SK-N-SH (cell line): ENCODE data around the gene RIN3. TPM values are rescaled to one million over a fixed set of nuclear protein-coding genes. Genes with fewer than 3 reads are reported as not detected.

Source experiments
- CTCF ChIA-PET: fragments of 300-600, 350-600 bp; formaldehyde crosslinking; extraction: SDS; loops from one replicate; lab custom pipeline; 2021; lab: Yijun Ruan, JAX
- POLR2A ChIA-PET: fragments of 350-600 bp; sonication (Branson Sonifier 250); formaldehyde crosslinking; extraction: SDS; loops from one replicate; lab custom pipeline; 2020; ENCODE audit warnings: antibody characterized with exemption, inconsistent platforms; lab: Yijun Ruan, JAX
- DNase-seq: peaks from one replicate; pipeline ENCODE4 v3.0.0; 2012
- H2AFZ ChIP-seq: fragments of 200-600 bp; sonication (generic); 2 replicates; pipeline ENCODE4 v1.8.1; 2016; ENCODE audit warnings: antibody characterized with exemption, mild to moderate bottlenecking, low read depth
- H3F3A ChIP-seq: fragments of 200-600 bp; sonication (generic); replicated peaks from 2 replicates; pipeline ENCODE3; 2016; ENCODE audit warnings: antibody characterized with exemption, mild to moderate bottlenecking; ENCODE audit not compliant: insufficient read depth
- H3K27ac ChIP-seq, 2 experiments: fragments of 200-500 bp in 1 of 2; fragments of 200-600 bp in 1 of 2; sonication (Bioruptor generic) in 1 of 2; sonication (generic), shearing (Covaris generic) in 1 of 2; 2 replicates each; pipeline versions ENCODE4 v1.5.1 to v1.6.1; 2014 to 2016; ENCODE audit warnings: low read depth in 2 of 2, inconsistent platforms in 1 of 2, low read length in 1 of 2, mild to moderate bottlenecking in 1 of 2, mixed read lengths in 1 of 2
- H3K27me3 ChIP-seq: fragments of 200-600 bp; sonication (generic), shearing (Covaris generic); 2 replicates; pipeline ENCODE4 v1.6.1; 2016; ENCODE audit warnings: mixed run types; ENCODE audit not compliant: insufficient read depth
- H3K36me3 ChIP-seq, 2 experiments: fragments of 200-500 bp in 1 of 2; fragments of 200-600 bp in 1 of 2; sonication (Bioruptor generic) in 1 of 2; sonication (generic) in 1 of 2; replicated peaks in 1 of 2; 2 replicates each; pipeline versions ENCODE3 to v1.5.1; 2014 to 2016; ENCODE audit warnings: low read length in 1 of 2, mild to moderate bottlenecking in 1 of 2; ENCODE audit not compliant: insufficient read depth in 2 of 2, control insufficient read depth in 1 of 2
- H3K4me1 ChIP-seq, 2 experiments: fragments of 200-500 bp in 1 of 2; fragments of 200-600 bp in 1 of 2; sonication (Bioruptor generic) in 1 of 2; sonication (generic), shearing (Covaris generic) in 1 of 2; 2 replicates each; pipeline versions ENCODE4 v1.5.1 to v1.6.1; 2014 to 2016; ENCODE audit warnings: low read depth in 1 of 2, low read length in 1 of 2, mixed run types in 1 of 2; ENCODE audit not compliant: insufficient read depth in 2 of 2, control insufficient read depth in 1 of 2
- H3K4me2 ChIP-seq: fragments of 200-600 bp; sonication (generic), shearing (Covaris generic); 2 replicates; pipeline ENCODE4 v1.6.1; 2017; ENCODE audit warnings: mixed run types
- H3K4me3 ChIP-seq, 2 experiments: fragments of 200-500 bp in 1 of 2; fragments of 200-600 bp in 1 of 2; sonication (Bioruptor generic) in 1 of 2; sonication (generic), shearing (Covaris generic) in 1 of 2; 2 replicates each; pipeline versions ENCODE4 v1.5.1 to v1.8.1; 2014 to 2016; ENCODE audit warnings: low read depth in 2 of 2, inconsistent platforms in 1 of 2, low read length in 1 of 2, mild to moderate bottlenecking in 1 of 2, mixed read lengths in 1 of 2, moderate library complexity in 1 of 2
- H3K79me2 ChIP-seq: fragments of 200-600 bp; sonication (generic); 2 replicates; pipeline ENCODE4 v1.8.1; 2017; ENCODE audit warnings: mild to moderate bottlenecking; ENCODE audit not compliant: insufficient read depth
- H3K9ac ChIP-seq: fragments of 200-600 bp; sonication (generic); 2 replicates; pipeline ENCODE4 v1.6.1; 2017; ENCODE audit warnings: mixed run types
- H3K9me2 ChIP-seq: fragments of 200-600 bp; sonication (generic); 2 replicates; pipeline ENCODE4 v1.6.1; 2017; ENCODE audit warnings: mixed run types
- H3K9me3 ChIP-seq: fragments of 200-600 bp; sonication (generic); 2 replicates; pipeline ENCODE4 v1.6.1; 2017; ENCODE audit warnings: mixed run types, mild to moderate bottlenecking, moderate library complexity
- H4K20me1 ChIP-seq: fragments of 200-600 bp; sonication (generic); 2 replicates; pipeline ENCODE4 v1.6.1; 2017; ENCODE audit warnings: mild to moderate bottlenecking, mixed run types; ENCODE audit not compliant: insufficient read depth
- CHD2 ChIP-seq: fragments of 150-350 bp; IDR thresholded peaks from 2 replicates; pipeline ENCODE4 v1.6.1; 2018; ENCODE audit warnings: low read length; ENCODE audit not compliant: partially characterized antibody
- ELF1 ChIP-seq: IDR thresholded peaks from 2 replicates; pipeline ENCODE4 v1.4.0; 2012
- EZH2phosphoT487 ChIP-seq: fragments of 200-600 bp; sonication (generic); IDR thresholded peaks from 2 replicates; pipeline ENCODE4 v1.6.1; 2017; ENCODE audit warnings: low read depth, mixed run types, mild to moderate bottlenecking, antibody characterized with exemption, moderate library complexity, borderline replicate concordance
- GATA2 ChIP-seq: sonication (generic); formaldehyde crosslinking; IDR thresholded peaks from 2 replicates; pipeline ENCODE4 v1.5.0; 2020; ENCODE audit warnings: mild to moderate bottlenecking, missing genetic modification reagents
- JUND ChIP-seq: IDR thresholded peaks from 2 replicates; pipeline ENCODE4 v1.4.0; 2012
- MXI1 ChIP-seq: IDR thresholded peaks from 2 replicates; pipeline ENCODE4 v1.6.1; 2012; ENCODE audit warnings: mild to moderate bottlenecking, low read depth, low read length, improper control_type of control experiment
- NRF1 ChIP-seq: IDR thresholded peaks from 2 replicates; pipeline ENCODE4 v1.6.1; 2012; ENCODE audit warnings: low read depth, mild to moderate bottlenecking, low read length
- RAD21 ChIP-seq: IDR thresholded peaks from 2 replicates; pipeline ENCODE4 v1.6.1; 2012; ENCODE audit warnings: mild to moderate bottlenecking, low read length
- TAF1 ChIP-seq: IDR thresholded peaks from 2 replicates; pipeline ENCODE4 v1.6.1; 2012; ENCODE audit warnings: low read depth, mild to moderate bottlenecking, low read length, moderate library complexity, borderline replicate concordance
- YY1 ChIP-seq: IDR thresholded peaks from 2 replicates; pipeline ENCODE4 v1.4.0; 2012; ENCODE audit warnings: low read depth, mild to moderate bottlenecking
- whole genome bisulfite sequencing: methylation state at CpG from one replicate; pipeline ENCODE4 v1.1.6; 2017; ENCODE audit warnings: low lambda C conversion rate; 5-methylcytosine and 5-hydroxymethylcytosine counted together
- polyA plus RNA-seq, 3 experiments: library from polyadenylated mRNA; depleted of rRNA; stranded (reverse); fragments of >200 nt; gene quantifications; 2 replicates each; pipeline ENCODE4 v1.2.3, GENCODE V29; 2012
- TF ChIP-seq, protein P1 (sequence below): IDR thresholded peaks from 2 replicates; pipeline ENCODE4 v1.4.0; 2012; ENCODE audit warnings: low read depth, borderline replicate concordance
- TF ChIP-seq, protein P2 (sequence below): fragments of 150-350 bp; IDR thresholded peaks from 2 replicates; pipeline ENCODE4 v1.6.1; 2017; ENCODE audit warnings: antibody characterized with exemption, low read length, low read depth, borderline replicate concordance
- TF ChIP-seq, protein P3 (sequence below): fragments of 150-350 bp; IDR thresholded peaks from 2 replicates; pipeline ENCODE4 v1.6.1; 2016; ENCODE audit warnings: mild to moderate bottlenecking, low read depth, low read length
- TF ChIP-seq, protein P4 (sequence below): fragments of 200-600 bp; sonication (generic); IDR thresholded peaks from 2 replicates; pipeline ENCODE4 v1.6.1; 2017; ENCODE audit warnings: antibody characterized with exemption, mild to moderate bottlenecking, moderate library complexity
- TF ChIP-seq, protein P5 (sequence below): IDR thresholded peaks from 2 replicates; pipeline ENCODE4 v1.4.0; 2012; ENCODE audit warnings: low read depth, borderline replicate concordance
- TF ChIP-seq, protein P6 (sequence below): IDR thresholded peaks from 2 replicates; pipeline ENCODE4 v1.6.1; 2012; ENCODE audit warnings: mild to moderate bottlenecking, low read depth, low read length, moderate library complexity
- TF ChIP-seq, protein P7 (sequence below): IDR thresholded peaks from 2 replicates; pipeline ENCODE4; 2012

RIN3 gene
- polyA plus RNA-seq, 1 of the 3 experiments (the other 2 are of a cell fraction): 12.4 TPM

DNA sequence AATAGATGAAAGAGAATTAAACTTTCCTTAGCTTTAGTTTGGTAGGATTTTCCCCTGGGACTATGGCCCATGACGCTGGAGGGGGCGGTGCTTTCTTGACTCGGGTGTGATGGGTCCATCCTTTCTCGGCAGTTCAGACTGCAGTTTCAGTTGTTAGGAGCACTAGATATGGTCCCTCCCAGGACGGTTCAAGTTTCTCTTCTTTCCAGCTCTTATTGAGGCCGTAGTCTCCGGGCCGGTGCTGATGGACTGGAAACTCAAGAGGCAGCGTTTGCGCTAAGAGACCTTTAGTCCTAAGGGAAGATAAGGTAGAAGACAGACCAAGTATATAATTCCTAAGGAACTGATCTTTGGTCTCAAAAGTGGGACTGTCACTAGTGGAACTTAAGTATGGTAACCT, 111.2 kb downstream of the RIN3 start:
- Histone ChIP-seq H3K9me2 (no peaks in the 10 kb centered on the region), H3K27me3 (no peaks in the 10 kb centered on the region), H3K27ac (peak overlapping the region; percentile 68 to 96; a peak in 3 of 4 replicates), H4K20me1 (no peaks in the 10 kb centered on the region), H2AFZ (peak overlapping the region; percentile 54), H3K4me2 (peak overlapping the region; percentile 73), H3F3A (peaks cover 27% of the 10 kb centered on the region), H3K9me3 (peaks cover 8% of the 10 kb centered on the region; the same call in 1 of the 2 replicates), H3K79me2 (no peaks in the 10 kb centered on the region), H3K4me1 (peaks cover 0 to 11% of the 10 kb centered on the region in 2 experiments; a peak in 2 of 4 replicates), H3K4me3 (peak overlapping the region in 1 of 2 experiments; percentile 31; a peak in 2 of 4 replicates), H3K9ac (peak overlapping the region; percentile 72), H3K36me3 (peaks cover 0 to 35% of the 10 kb centered on the region in 2 experiments)
- CTCF ChIA-PET: no interaction called here
- TF ChIP-seq, protein P1, sequence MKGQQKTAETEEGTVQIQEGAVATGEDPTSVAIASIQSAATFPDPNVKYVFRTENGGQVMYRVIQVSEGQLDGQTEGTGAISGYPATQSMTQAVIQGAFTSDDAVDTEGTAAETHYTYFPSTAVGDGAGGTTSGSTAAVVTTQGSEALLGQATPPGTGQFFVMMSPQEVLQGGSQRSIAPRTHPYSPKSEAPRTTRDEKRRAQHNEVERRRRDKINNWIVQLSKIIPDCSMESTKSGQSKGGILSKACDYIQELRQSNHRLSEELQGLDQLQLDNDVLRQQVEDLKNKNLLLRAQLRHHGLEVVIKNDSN: no peak
- TF ChIP-seq, protein P2, sequence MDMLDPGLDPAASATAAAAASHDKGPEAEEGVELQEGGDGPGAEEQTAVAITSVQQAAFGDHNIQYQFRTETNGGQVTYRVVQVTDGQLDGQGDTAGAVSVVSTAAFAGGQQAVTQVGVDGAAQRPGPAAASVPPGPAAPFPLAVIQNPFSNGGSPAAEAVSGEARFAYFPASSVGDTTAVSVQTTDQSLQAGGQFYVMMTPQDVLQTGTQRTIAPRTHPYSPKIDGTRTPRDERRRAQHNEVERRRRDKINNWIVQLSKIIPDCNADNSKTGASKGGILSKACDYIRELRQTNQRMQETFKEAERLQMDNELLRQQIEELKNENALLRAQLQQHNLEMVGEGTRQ: no peak
- TF ChIP-seq, protein P3, sequence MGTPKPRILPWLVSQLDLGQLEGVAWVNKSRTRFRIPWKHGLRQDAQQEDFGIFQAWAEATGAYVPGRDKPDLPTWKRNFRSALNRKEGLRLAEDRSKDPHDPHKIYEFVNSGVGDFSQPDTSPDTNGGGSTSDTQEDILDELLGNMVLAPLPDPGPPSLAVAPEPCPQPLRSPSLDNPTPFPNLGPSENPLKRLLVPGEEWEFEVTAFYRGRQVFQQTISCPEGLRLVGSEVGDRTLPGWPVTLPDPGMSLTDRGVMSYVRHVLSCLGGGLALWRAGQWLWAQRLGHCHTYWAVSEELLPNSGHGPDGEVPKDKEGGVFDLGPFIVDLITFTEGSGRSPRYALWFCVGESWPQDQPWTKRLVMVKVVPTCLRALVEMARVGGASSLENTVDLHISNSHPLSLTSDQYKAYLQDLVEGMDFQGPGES: no peak
- TF ChIP-seq NRF1 (no peak), EZH2phosphoT487 (no peak), ELF1 (no peak), TAF1 (no peak), GATA2 (CRISPR knock-in tag) (no peak), CHD2 (no peak), JUND (no peak), MXI1 (no peak), RAD21 (no peak), YY1 (no peak)
- TF ChIP-seq, protein P4, sequence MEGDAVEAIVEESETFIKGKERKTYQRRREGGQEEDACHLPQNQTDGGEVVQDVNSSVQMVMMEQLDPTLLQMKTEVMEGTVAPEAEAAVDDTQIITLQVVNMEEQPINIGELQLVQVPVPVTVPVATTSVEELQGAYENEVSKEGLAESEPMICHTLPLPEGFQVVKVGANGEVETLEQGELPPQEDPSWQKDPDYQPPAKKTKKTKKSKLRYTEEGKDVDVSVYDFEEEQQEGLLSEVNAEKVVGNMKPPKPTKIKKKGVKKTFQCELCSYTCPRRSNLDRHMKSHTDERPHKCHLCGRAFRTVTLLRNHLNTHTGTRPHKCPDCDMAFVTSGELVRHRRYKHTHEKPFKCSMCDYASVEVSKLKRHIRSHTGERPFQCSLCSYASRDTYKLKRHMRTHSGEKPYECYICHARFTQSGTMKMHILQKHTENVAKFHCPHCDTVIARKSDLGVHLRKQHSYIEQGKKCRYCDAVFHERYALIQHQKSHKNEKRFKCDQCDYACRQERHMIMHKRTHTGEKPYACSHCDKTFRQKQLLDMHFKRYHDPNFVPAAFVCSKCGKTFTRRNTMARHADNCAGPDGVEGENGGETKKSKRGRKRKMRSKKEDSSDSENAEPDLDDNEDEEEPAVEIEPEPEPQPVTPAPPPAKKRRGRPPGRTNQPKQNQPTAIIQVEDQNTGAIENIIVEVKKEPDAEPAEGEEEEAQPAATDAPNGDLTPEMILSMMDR: no peak
- TF ChIP-seq, protein P5, sequence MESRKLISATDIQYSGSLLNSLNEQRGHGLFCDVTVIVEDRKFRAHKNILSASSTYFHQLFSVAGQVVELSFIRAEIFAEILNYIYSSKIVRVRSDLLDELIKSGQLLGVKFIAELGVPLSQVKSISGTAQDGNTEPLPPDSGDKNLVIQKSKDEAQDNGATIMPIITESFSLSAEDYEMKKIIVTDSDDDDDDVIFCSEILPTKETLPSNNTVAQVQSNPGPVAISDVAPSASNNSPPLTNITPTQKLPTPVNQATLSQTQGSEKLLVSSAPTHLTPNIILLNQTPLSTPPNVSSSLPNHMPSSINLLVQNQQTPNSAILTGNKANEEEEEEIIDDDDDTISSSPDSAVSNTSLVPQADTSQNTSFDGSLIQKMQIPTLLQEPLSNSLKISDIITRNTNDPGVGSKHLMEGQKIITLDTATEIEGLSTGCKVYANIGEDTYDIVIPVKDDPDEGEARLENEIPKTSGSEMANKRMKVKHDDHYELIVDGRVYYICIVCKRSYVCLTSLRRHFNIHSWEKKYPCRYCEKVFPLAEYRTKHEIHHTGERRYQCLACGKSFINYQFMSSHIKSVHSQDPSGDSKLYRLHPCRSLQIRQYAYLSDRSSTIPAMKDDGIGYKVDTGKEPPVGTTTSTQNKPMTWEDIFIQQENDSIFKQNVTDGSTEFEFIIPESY: no peak
- TF ChIP-seq, protein P6, sequence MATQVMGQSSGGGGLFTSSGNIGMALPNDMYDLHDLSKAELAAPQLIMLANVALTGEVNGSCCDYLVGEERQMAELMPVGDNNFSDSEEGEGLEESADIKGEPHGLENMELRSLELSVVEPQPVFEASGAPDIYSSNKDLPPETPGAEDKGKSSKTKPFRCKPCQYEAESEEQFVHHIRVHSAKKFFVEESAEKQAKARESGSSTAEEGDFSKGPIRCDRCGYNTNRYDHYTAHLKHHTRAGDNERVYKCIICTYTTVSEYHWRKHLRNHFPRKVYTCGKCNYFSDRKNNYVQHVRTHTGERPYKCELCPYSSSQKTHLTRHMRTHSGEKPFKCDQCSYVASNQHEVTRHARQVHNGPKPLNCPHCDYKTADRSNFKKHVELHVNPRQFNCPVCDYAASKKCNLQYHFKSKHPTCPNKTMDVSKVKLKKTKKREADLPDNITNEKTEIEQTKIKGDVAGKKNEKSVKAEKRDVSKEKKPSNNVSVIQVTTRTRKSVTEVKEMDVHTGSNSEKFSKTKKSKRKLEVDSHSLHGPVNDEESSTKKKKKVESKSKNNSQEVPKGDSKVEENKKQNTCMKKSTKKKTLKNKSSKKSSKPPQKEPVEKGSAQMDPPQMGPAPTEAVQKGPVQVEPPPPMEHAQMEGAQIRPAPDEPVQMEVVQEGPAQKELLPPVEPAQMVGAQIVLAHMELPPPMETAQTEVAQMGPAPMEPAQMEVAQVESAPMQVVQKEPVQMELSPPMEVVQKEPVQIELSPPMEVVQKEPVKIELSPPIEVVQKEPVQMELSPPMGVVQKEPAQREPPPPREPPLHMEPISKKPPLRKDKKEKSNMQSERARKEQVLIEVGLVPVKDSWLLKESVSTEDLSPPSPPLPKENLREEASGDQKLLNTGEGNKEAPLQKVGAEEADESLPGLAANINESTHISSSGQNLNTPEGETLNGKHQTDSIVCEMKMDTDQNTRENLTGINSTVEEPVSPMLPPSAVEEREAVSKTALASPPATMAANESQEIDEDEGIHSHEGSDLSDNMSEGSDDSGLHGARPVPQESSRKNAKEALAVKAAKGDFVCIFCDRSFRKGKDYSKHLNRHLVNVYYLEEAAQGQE: no peak
- TF ChIP-seq, protein P7, sequence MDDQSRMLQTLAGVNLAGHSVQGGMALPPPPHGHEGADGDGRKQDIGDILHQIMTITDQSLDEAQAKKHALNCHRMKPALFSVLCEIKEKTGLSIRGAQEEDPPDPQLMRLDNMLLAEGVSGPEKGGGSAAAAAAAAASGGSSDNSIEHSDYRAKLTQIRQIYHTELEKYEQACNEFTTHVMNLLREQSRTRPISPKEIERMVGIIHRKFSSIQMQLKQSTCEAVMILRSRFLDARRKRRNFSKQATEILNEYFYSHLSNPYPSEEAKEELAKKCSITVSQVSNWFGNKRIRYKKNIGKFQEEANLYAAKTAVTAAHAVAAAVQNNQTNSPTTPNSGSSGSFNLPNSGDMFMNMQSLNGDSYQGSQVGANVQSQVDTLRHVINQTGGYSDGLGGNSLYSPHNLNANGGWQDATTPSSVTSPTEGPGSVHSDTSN: no peak
- WGBS: 29% methylated on average over 10 of the region's 10 CpGs
- no peak for DNase-seq
- POLR2A ChIA-PET: no interaction called here
